CD8-positive, alpha-beta memory T cell (primary cell): ENCODE results near the gene TBL2. TPM values are rescaled to one million over a fixed set of nuclear protein-coding genes. Genes with fewer than 3 reads are reported as not detected.
A peak's percentile ranks its signal among the peaks of the same experiment; 100 is the strongest.
"Not testable (repeated sequence)": the region's sequence is repeated elsewhere in the genome, so short reads cannot be mapped to it uniquely, and the experiment has no call there.

Experiments used
- CTCF ChIA-PET: fragments of 350-600 bp; sonication (Branson Sonifier 250); formaldehyde crosslinking; loops from one replicate; lab custom pipeline; 2021; ENCODE audit warnings: antibody characterized with exemption; lab: Charles Lee
- POLR2A ChIA-PET: fragments of 350-600 bp; sonication (Branson Sonifier 250); formaldehyde crosslinking; loops from one replicate; lab custom pipeline; 2021; ENCODE audit warnings: antibody characterized with exemption; lab: Charles Lee
- DNase-seq, 5 donors: peaks; one replicate each; pipeline versions ENCODE4 v3.0.0 to v3.0.0-alpha.2; 2020 to 2022; ENCODE audit warnings: mixed read lengths in 1 of 5
- H3K27ac ChIP-seq: one replicate; pipeline ENCODE4 v1.7.0; 2013; ENCODE audit warnings: low read depth, mild to moderate bottlenecking, low read length, moderate library complexity
- H3K27me3 ChIP-seq: 2 replicates; pipeline ENCODE4 v1.7.0; 2013; ENCODE audit warnings: low read length, mild to moderate bottlenecking; ENCODE audit not compliant: insufficient read depth, poor library complexity, severe bottlenecking
- H3K36me3 ChIP-seq: 2 replicates; pipeline ENCODE4 v1.7.0; 2013; ENCODE audit warnings: mild to moderate bottlenecking, low read length, moderate library complexity; ENCODE audit not compliant: insufficient read depth
- H3K4me1 ChIP-seq: 2 replicates; pipeline ENCODE4 v1.7.0; 2013; ENCODE audit warnings: mild to moderate bottlenecking, low read length, moderate library complexity; ENCODE audit not compliant: insufficient read depth
- H3K4me3 ChIP-seq: 2 replicates; pipeline ENCODE4 v1.7.0; 2013; ENCODE audit warnings: mild to moderate bottlenecking, low read length
- H3K9me3 ChIP-seq: 2 replicates; pipeline ENCODE4 v1.7.0; 2013; ENCODE audit warnings: mild to moderate bottlenecking, low read length
- H3K27ac Mint-ChIP-seq, 8 donors: one replicate each; pipeline ENCODE4 v1.8.0; 2020 to 2021; ENCODE audit warnings: mixed read lengths in 8 of 8, mild to moderate bottlenecking in 6 of 8, inconsistent platforms in 3 of 8, moderate library complexity in 3 of 8
- H3K27me3 Mint-ChIP-seq, 2 donors: one replicate each; pipeline ENCODE4 v1.8.0; 2020 to 2021; ENCODE audit warnings: mixed read lengths in 2 of 2, mild to moderate bottlenecking in 1 of 2, moderate library complexity in 1 of 2
- H3K36me3 Mint-ChIP-seq, 3 donors: one replicate each; pipeline ENCODE4 v1.8.0; 2020 to 2021; ENCODE audit warnings: mixed read lengths in 3 of 3, inconsistent platforms in 1 of 3, mild to moderate bottlenecking in 1 of 3
- H3K4me1 Mint-ChIP-seq, 3 donors: one replicate each; pipeline ENCODE4 v1.8.0; 2020 to 2021; ENCODE audit warnings: mixed read lengths in 3 of 3, inconsistent platforms in 1 of 3, mild to moderate bottlenecking in 1 of 3
- H3K4me3 Mint-ChIP-seq, 7 donors: one replicate each; pipeline ENCODE4 v1.8.0; 2020 to 2021; ENCODE audit warnings: mixed read lengths in 7 of 7, mild to moderate bottlenecking in 6 of 7, moderate library complexity in 4 of 7, inconsistent platforms in 2 of 7
- H3K9me3 Mint-ChIP-seq, 5 donors: one replicate each; pipeline ENCODE4 v1.8.0; 2020 to 2022; ENCODE audit warnings: mixed read lengths in 5 of 5, mild to moderate bottlenecking in 3 of 5, moderate library complexity in 2 of 5, inconsistent platforms in 1 of 5
- polyA plus RNA-seq: library from polyadenylated mRNA; unstranded; fragments of 300-500 nt; fragmentation: Illumina TruSeq; gene quantifications from one replicate; pipeline ENCODE4 v1.2.3, GENCODE V29; 2021
- total RNA-seq, 2 experiments: library from RNA; stranded (reverse); gene quantifications; one replicate each; pipeline ENCODE4 v1.2.3, GENCODE V29; 2021

TBL2 gene
- total and polyA plus RNA-seq, 3 experiments from 2014 or later: 17.0 to 31.3 (median 29.1) TPM

DNA sequence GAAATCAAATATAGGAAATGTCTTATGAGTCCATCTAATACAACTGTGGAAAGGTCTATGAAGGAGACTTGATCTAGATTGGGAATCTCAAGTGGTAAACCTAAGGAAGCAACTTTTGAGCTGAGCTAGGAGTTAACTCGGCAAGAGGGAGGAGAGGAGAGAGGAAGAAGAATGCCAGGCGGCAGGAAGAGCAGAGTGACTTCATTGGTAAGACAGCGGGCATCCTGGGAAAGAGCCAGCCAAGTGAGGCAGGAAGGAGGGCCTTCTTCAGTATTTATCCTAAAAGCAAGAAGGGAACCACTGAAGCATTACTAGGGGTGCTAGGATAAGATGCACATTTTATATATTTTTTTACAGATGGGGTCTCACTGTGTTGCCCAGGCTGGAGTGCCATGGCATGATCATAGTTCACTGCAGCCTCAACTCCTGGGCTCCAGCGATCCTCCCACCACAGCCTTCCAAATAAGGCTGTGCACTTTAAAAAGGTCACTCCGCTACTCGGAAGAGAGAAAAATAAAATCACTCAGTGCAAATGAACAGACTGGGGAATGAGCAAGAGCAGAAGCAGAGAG lies 22.9 kb downstream of the TBL2 start:
- H3K4me1 ChIP-seq: peaks cover 25% of the 10 kb centered on the region
- no peak for DNase-seq
- H3K9me3 ChIP-seq: no peaks in the 10 kb centered on the region
- peak overlapping the region; percentile 86 to 93 (median 92) for H3K4me3 Mint-ChIP-seq
- no peaks in the 10 kb centered on the region for H3K9me3 Mint-ChIP-seq
- H3K36me3 ChIP-seq: peaks cover 9% of the 10 kb centered on the region
- peaks cover 0 to 3% of the 10 kb centered on the region in 2 donors for H3K27me3 Mint-ChIP-seq
- peak overlapping the region; percentile 81 for H3K4me3 ChIP-seq
- H3K27ac Mint-ChIP-seq: peak overlapping the region; percentile 67 to 96 (median 88)
- peaks cover 0 to 37% (median 9%) of the 10 kb centered on the region in 3 donors for H3K36me3 Mint-ChIP-seq
- ChIA-PET POLR2A (interaction anchor here (2.1 to 5.3 kb wide), 2 partner anchors 23 to 34 kb away, joined by 34 to 62 read pairs; partner anchors contain the start of genes BAZ1B and TBL2), CTCF (interaction anchor here (4.8 kb wide), 1 partner anchor 34 kb away, joined by 29 read pairs; the partner anchor contains the start of gene BAZ1B)
- peak overlapping the region; percentile 94 for H3K27ac ChIP-seq
- H3K4me1 Mint-ChIP-seq: peaks cover 26 to 53% (median 39%) of the 10 kb centered on the region in 3 donors
- no peaks in the 10 kb centered on the region for H3K27me3 ChIP-seq

DNA sequence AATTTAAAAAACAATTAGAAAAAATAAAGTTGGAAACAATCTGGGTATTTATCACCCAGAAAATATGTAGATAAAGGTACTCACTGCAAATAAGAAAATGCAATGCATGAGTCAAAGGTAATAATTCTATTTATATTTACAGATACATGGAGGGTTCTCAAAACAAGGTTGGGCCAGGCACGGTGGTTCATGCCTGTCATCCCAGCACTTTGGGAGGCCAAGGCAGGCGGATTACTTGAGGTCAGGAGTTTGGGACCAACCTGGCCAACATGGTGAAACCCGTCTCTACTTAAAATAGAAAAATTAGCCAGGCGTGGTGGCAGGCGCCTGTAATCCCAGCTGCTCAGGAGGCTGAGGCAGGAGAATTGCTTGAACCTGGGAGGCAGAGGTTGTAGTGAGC lies 28.3 kb downstream of the TBL2 start:
- POLR2A ChIA-PET, H3K27me3 ChIP-seq, H3K9me3 ChIP-seq, H3K4me1 ChIP-seq, H3K4me3 Mint-ChIP-seq, H3K36me3 ChIP-seq, H3K9me3 Mint-ChIP-seq, CTCF ChIA-PET, DNase-seq, H3K27ac ChIP-seq, H3K27me3 Mint-ChIP-seq, H3K4me3 ChIP-seq: not testable (repeated sequence)
- H3K4me1 Mint-ChIP-seq: peaks cover 32 to 69% (median 51%) of the 10 kb centered on the region in 3 donors
- peak overlapping the region in 1 of 8 donors; percentile 32 for H3K27ac Mint-ChIP-seq
- H3K36me3 Mint-ChIP-seq: peaks cover 0 to 65% (median 14%) of the 10 kb centered on the region in 3 donors

DNA sequence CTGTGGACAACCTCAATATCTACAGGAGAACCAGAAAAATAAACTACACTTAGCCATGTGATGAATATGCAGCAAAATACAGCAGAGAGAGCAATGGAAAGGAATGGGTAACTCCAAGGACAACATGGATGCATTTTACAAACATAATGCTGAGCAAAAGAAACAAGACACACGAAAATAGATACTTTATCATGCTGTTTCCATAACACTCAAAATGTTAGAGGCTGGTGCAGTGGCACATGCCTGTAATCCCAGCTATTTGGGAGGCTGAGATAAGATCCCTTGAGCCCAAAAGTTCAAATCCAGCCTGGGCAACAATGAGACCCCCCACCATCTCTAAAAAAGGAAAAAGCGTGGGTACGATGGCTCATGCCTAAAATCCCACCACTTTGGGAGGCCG lies 29.2 kb downstream of the TBL2 start:
- CTCF ChIA-PET: no interaction called here

DNA sequence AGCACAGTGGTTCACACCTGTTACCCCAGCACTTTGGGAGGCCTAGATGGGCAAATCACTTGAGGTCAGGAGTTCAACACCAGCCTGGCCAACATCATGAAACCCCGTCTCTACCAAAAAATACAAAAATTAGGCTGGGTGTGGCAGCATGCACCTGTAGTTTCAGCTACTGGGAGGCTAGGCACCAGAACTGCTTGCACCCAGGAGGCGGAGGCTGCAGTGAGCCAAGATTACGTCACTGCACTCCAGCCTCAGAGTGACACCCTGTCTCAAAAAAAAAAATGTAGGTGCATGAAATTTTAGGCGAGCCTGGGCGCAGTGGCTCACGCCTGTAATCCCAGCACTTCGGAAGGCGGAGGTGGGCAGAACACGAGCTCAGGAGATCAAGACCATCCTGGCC lies 30.5 kb downstream of the TBL2 start:
- no peak overlapping the region for H3K27ac ChIP-seq
- no peaks in the 10 kb centered on the region for H3K9me3 Mint-ChIP-seq
- no peaks in the 10 kb centered on the region for H3K27me3 Mint-ChIP-seq
- POLR2A ChIA-PET: interaction anchor here (0.8 kb wide), 1 partner anchor 9 kb away, joined by 3 read pairs; no protein-coding TSS in a partner anchor
- peaks cover 10% of the 10 kb centered on the region for H3K36me3 ChIP-seq
- peak overlapping the region in 4 of 8 donors; percentile 30 to 65 (median 46) for H3K27ac Mint-ChIP-seq
- H3K27me3 ChIP-seq: no peaks in the 10 kb centered on the region
- no peak for DNase-seq
- H3K9me3 ChIP-seq: no peaks in the 10 kb centered on the region
- H3K36me3 Mint-ChIP-seq: peaks cover 0 to 67% (median 17%) of the 10 kb centered on the region in 3 donors
- H3K4me3 ChIP-seq: no peak overlapping the region
- CTCF ChIA-PET: interaction anchor here (0.9 kb wide), 1 partner anchor 10 kb away, joined by 3 read pairs; no protein-coding TSS in a partner anchor
- peaks cover 33 to 64% (median 44%) of the 10 kb centered on the region in 3 donors for H3K4me1 Mint-ChIP-seq
- H3K4me1 ChIP-seq: no peaks in the 10 kb centered on the region
- H3K4me3 Mint-ChIP-seq: no peak overlapping the region

More for the DNA sequence above, 29.2 kb downstream of the TBL2 start:
- Mint-ChIP-seq H3K4me3 (peak overlapping the region in 1 of 7 donors; percentile 13), H3K4me1 (peaks cover 30 to 67% (median 48%) of the 10 kb centered on the region in 3 donors), H3K27ac (peak overlapping the region in 6 of 8 donors; percentile 0 to 84 (median 20)), H3K36me3 (peaks cover 0 to 64% (median 14%) of the 10 kb centered on the region in 3 donors), H3K27me3 (no peaks in the 10 kb centered on the region), H3K9me3 (no peaks in the 10 kb centered on the region)
- Histone ChIP-seq H3K27ac (no peak overlapping the region), H3K27me3 (no peaks in the 10 kb centered on the region), H3K9me3 (no peaks in the 10 kb centered on the region), H3K4me1 (no peaks in the 10 kb centered on the region), H3K4me3 (no peak overlapping the region), H3K36me3 (peaks cover 9% of the 10 kb centered on the region)
- POLR2A ChIA-PET: no interaction called here
- no peak for DNase-seq

DNA sequence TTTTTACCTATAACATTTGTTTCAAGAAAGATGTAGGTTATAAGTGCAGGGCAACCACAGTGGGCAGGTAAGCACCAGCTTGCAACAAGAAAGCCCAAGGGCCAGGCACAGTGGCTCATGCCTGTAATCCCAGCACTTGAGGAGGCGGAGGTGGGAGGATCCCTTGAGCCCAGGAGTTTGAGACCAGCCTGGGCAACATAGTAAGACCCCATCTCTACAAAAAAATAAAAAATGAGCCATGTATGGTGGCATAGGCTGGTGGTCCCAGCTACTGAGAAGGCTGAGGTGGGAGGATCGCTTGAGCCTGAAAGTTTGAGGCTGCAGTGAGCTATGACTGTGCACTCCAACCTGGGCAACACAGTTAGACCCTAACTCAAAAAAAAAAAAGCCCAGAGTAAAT lies 33.7 kb downstream of the TBL2 start:
- Mint-ChIP-seq H3K27ac (peak overlapping the region in 1 of 8 donors; percentile 70), H3K36me3 (peaks cover 6 to 74% (median 21%) of the 10 kb centered on the region in 3 donors), H3K4me3 (no peak overlapping the region), H3K27me3 (no peaks in the 10 kb centered on the region), H3K4me1 (peaks cover 25 to 55% (median 31%) of the 10 kb centered on the region in 3 donors), H3K9me3 (no peaks in the 10 kb centered on the region)
- no peaks in the 10 kb centered on the region for H3K4me1 ChIP-seq
- peaks cover 19% of the 10 kb centered on the region for H3K36me3 ChIP-seq
- H3K27ac ChIP-seq: no peak overlapping the region
- H3K27me3 ChIP-seq: no peaks in the 10 kb centered on the region
- H3K4me3 ChIP-seq: no peak overlapping the region
- CTCF ChIA-PET: no interaction called here
- POLR2A ChIA-PET: no interaction called here
- DNase-seq: no peak
- no peaks in the 10 kb centered on the region for H3K9me3 ChIP-seq

DNA sequence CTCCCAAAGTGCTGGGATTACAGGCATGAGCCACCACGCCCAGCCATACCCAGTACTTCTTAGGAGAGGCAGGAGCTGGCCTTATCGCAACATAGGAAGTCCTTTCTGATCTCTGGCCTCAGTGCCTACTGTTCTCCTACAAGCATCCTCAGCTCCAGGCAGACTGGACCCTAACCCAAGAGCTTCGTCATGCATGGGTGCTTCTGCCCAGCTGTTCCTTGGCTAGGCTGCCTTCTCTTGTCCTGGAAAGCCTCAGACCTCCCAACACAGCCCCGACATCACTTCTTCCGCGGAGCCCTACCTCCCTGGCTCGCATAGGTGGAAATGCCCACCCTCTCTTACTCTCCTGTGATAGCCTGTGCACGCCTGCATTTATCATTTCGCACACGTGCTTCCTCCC lies 36.7 kb downstream of the TBL2 start:
- H3K4me1 ChIP-seq: no peaks in the 10 kb centered on the region
- no peak overlapping the region for H3K4me3 ChIP-seq
- H3K4me1 Mint-ChIP-seq: peaks cover 13 to 30% (median 14%) of the 10 kb centered on the region in 3 donors
- CTCF ChIA-PET: no interaction called here
- H3K27ac Mint-ChIP-seq: peak overlapping the region in 1 of 8 donors; percentile 12
- H3K36me3 Mint-ChIP-seq: peaks cover 9 to 80% (median 29%) of the 10 kb centered on the region in 3 donors
- no peaks in the 10 kb centered on the region for H3K27me3 ChIP-seq
- POLR2A ChIA-PET: no interaction called here
- H3K36me3 ChIP-seq: peaks cover 45% of the 10 kb centered on the region
- no peaks in the 10 kb centered on the region for H3K9me3 ChIP-seq
- H3K9me3 Mint-ChIP-seq: no peaks in the 10 kb centered on the region
- H3K4me3 Mint-ChIP-seq: no peak overlapping the region
- DNase-seq: no peak
- H3K27ac ChIP-seq: no peak overlapping the region
- no peaks in the 10 kb centered on the region for H3K27me3 Mint-ChIP-seq

DNA sequence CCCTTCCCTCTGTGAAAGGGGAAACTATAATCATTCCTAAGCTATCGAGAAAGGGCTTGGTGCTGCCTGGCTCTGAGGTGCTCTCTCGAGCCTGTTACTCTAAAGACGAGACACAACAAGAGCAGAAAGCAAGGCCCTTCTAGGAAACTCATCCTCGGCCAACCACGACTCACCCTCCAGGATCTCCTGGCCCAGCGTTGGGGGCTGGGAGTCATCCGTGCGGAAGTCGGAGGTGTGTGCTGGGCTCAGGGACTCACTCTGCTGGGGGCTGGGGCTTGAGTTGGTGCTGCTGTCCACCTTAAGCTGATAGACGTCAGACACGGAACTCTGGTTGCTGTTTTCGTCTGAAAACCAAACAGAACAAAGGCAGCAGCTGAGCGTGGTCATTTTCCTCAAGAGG lies 38.7 kb downstream of the TBL2 start:
- H3K27me3 ChIP-seq: no peaks in the 10 kb centered on the region
- Mint-ChIP-seq H3K36me3 (peaks cover 13 to 81% (median 32%) of the 10 kb centered on the region in 3 donors), H3K27me3 (no peaks in the 10 kb centered on the region), H3K4me1 (peaks cover 3 to 15% (median 6%) of the 10 kb centered on the region in 3 donors), H3K27ac (peak overlapping the region in 2 of 8 donors; percentile 27 to 54), H3K4me3 (no peak overlapping the region), H3K9me3 (no peaks in the 10 kb centered on the region)
- DNase-seq: no peak
- H3K4me1 ChIP-seq: no peaks in the 10 kb centered on the region
- H3K27ac ChIP-seq: no peak overlapping the region
- no peaks in the 10 kb centered on the region for H3K9me3 ChIP-seq
- H3K4me3 ChIP-seq: no peak overlapping the region
- POLR2A ChIA-PET: interaction anchor here (1.0 to 1.2 kb wide), 2 partner anchors 8 to 17 kb away, joined by 3 to 7 read pairs; partner anchors contain the start of gene BAZ1B
- CTCF ChIA-PET: interaction anchor here (0.9 to 1.3 kb wide), 2 partner anchors 162 to 186 kb away, joined by 3 read pairs; no protein-coding TSS in a partner anchor
- peaks cover 52% of the 10 kb centered on the region for H3K36me3 ChIP-seq

DNA sequence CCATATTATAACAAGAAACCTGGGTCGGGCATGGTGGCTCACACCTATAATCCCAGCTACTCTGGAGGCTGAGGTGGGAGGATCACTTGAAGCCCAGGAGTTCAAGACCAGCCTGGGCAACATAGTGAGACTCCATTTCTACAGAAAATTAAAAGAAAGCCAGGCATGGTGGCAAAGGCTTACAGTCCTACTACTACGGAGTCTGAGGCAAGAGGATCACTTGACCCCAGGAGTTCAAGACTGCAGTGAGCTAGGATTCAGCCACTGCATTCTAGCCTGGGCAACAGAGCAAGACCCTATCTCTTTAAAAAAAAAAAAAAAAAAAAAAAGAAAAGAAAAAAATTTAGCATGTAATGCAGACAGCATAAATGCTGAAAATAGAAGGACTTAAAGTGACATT lies 39.9 kb downstream of the TBL2 start:
- H3K9me3 ChIP-seq, DNase-seq, H3K27me3 ChIP-seq, POLR2A ChIA-PET, H3K4me3 ChIP-seq, H3K4me3 Mint-ChIP-seq, H3K4me1 ChIP-seq, H3K27ac ChIP-seq, H3K9me3 Mint-ChIP-seq, H3K27me3 Mint-ChIP-seq, H3K4me1 Mint-ChIP-seq: not testable (repeated sequence)
- H3K27ac Mint-ChIP-seq: peak overlapping the region in 1 of 8 donors; percentile 80
- CTCF ChIA-PET: interaction anchor here (0.7 to 1.3 kb wide), 2 partner anchors 10 to 187 kb away, joined by 3 read pairs; no protein-coding TSS in a partner anchor
- H3K36me3 ChIP-seq: peaks cover 52% of the 10 kb centered on the region
- peaks cover 13 to 73% (median 31%) of the 10 kb centered on the region in 3 donors for H3K36me3 Mint-ChIP-seq
